ENCODE results near the gene SEMA6B.

Gene SEMA6B

GRCh38 chr19:4567584-4568071, 8.1 kb upstream of the SEMA6B start (continued):
- TF ChIP-seq ZNF132 (tag by site-specific recombination; IDR thresholded peaks at IDR 0.05; ENCODE audit: borderline replicate concordance) (no peak), PRDM2 (tag by site-specific recombination; IDR thresholded peaks at IDR 0.05; ENCODE audit: borderline replicate concordance) (no peak), RBAK (tag by site-specific recombination; IDR thresholded peaks at IDR 0.05) (no peak), ZFP69B (tag by site-specific recombination; IDR thresholded peaks at IDR 0.05) (no peak), KLF17 (tag by site-specific recombination; IDR thresholded peaks at IDR 0.05) (peak; percentile 71)

- ChIA-PET CTCF (interaction anchor here (0.6 to 3.5 kb wide), 23 partner anchors 8 to 530 kb away, joined by 3 to 48 read pairs (median 4); no protein-coding TSS in a partner anchor), POLR2A (no interaction called here)
- Histone ChIP-seq H3K36me3 (ENCODE audit: control insufficient read depth in 2 of 2, insufficient read depth in 1 of 2, low read length in 2 of 2) (no peaks in the 10 kb centered on the region), H3K4me1 (ENCODE audit: control insufficient read depth, insufficient read depth, low read length) (no peaks in the 10 kb centered on the region), H3K27ac (ENCODE audit: extremely low read depth, low read depth, low read length) (no peak overlapping the region), H3K9me3 (ENCODE audit: control insufficient read depth, insufficient read depth, low read depth, low read length) (no peaks in the 10 kb centered on the region), H3K4me3 (ENCODE audit: low read depth, low read length) (no peak overlapping the region)
- TF ChIP-seq PRDM10 (tag by site-specific recombination; IDR thresholded peaks at IDR 0.05), result no peak
- no peak for TF ChIP-seq ZNF791 (tag by site-specific recombination; IDR thresholded peaks at IDR 0.05)
- TF ChIP-seq ZNF112 (tag by site-specific recombination; IDR thresholded peaks at IDR 0.05), result no peak
- no peak for TF ChIP-seq ELK4 (IDR thresholded peaks at IDR 0.05; ENCODE audit: borderline replicate concordance, low read depth, low read length)
- TF ChIP-seq ZNF747 (tag by site-specific recombination; IDR thresholded peaks at IDR 0.05), result no peak
- TF ChIP-seq ZNF639 (tag by site-specific recombination; IDR thresholded peaks at IDR 0.05), result no peak
- no peak for TF ChIP-seq EGR2 (tag by site-specific recombination; IDR thresholded peaks at IDR 0.05; ENCODE audit: low read depth)
- TF ChIP-seq ZSCAN16 (tag by site-specific recombination; IDR thresholded peaks at IDR 0.05), result peak; percentile 94
- 0 out of 2 replicates have a peak, but pooled peaks have one; percentile 24 for TF ChIP-seq ZBTB10 (tag by site-specific recombination; IDR thresholded peaks at IDR 0.05)
- TF ChIP-seq KLF1 (tag by site-specific recombination; IDR thresholded peaks at IDR 0.05), result no peak
- TF ChIP-seq ZNF18 (tag by site-specific recombination; IDR thresholded peaks at IDR 0.05), result no peak
These were observed 7.0 kb upstream of the SEMA6B start for GRCh38 chr19:4566402-4567051.

All from HEK293 (cell line).